Activated naive CD8-positive, alpha-beta T cell treated with anti-CD3 and anti-CD28 coated beads for 36 hours (primary cell): ENCODE measurements around the gene ABTB2. TPM values are rescaled to one million over a fixed set of nuclear protein-coding genes. Genes with fewer than 3 reads are reported as not detected.

Experiments used
- DNase-seq: peaks from one replicate; pipeline ENCODE4 v3.0.0; 2021
- H3K27ac Mint-ChIP-seq: one replicate; pipeline ENCODE4 v1.8.0; 2022; ENCODE audit warnings: mild to moderate bottlenecking, moderate library complexity, mixed read lengths
- H3K27me3 Mint-ChIP-seq: one replicate; pipeline ENCODE4 v1.8.0; 2022; ENCODE audit warnings: mild to moderate bottlenecking, mixed read lengths
- H3K36me3 Mint-ChIP-seq: one replicate; pipeline ENCODE4 v1.8.0; 2021; ENCODE audit warnings: mild to moderate bottlenecking, mixed read lengths
- H3K4me1 Mint-ChIP-seq: one replicate; pipeline ENCODE4 v1.8.0; 2021; ENCODE audit warnings: mixed read lengths
- H3K4me3 Mint-ChIP-seq: one replicate; pipeline ENCODE4 v1.8.0; 2022; ENCODE audit warnings: mild to moderate bottlenecking, moderate library complexity, mixed read lengths
- H3K9me3 Mint-ChIP-seq: one replicate; pipeline ENCODE4 v1.8.0; 2022; ENCODE audit warnings: mixed read lengths
- total RNA-seq, 2 experiments: library from RNA; stranded (reverse); gene quantifications; one replicate each; pipeline ENCODE4 v1.2.3, GENCODE V29; 2021

The ABTB2 gene
- total RNA-seq, 2 experiments from 2014 or later = 1.4 to 1.5 TPM

GRCh38 chr11:34151166-34151565 is 206.6 kb downstream of the ABTB2 start:
- H3K4me3 Mint-ChIP-seq = no peak overlapping the region
- no peaks in the 10 kb centered on the region for H3K27me3 Mint-ChIP-seq
- peaks cover 4% of the 10 kb centered on the region for H3K36me3 Mint-ChIP-seq
- DNase-seq = no peak
- no peaks in the 10 kb centered on the region for H3K9me3 Mint-ChIP-seq
- H3K27ac Mint-ChIP-seq = no peak overlapping the region
- no peaks in the 10 kb centered on the region for H3K4me1 Mint-ChIP-seq

- no peak overlapping the region for H3K27ac Mint-ChIP-seq
- H3K27me3 Mint-ChIP-seq = no peaks in the 10 kb centered on the region
- H3K4me1 Mint-ChIP-seq = no peaks in the 10 kb centered on the region
- DNase-seq = no peak
- H3K9me3 Mint-ChIP-seq = no peaks in the 10 kb centered on the region
- peaks cover 7% of the 10 kb centered on the region for H3K36me3 Mint-ChIP-seq
- H3K4me3 Mint-ChIP-seq = no peak overlapping the region
These were observed 207.2 kb downstream of the ABTB2 start for GRCh38 chr11:34150494-34151151.

GRCh38 chr11:34149786-34150185 is 208.0 kb downstream of the ABTB2 start:
- Mint-ChIP-seq H3K36me3 (peaks cover 7% of the 10 kb centered on the region), H3K9me3 (no peaks in the 10 kb centered on the region), H3K27me3 (no peaks in the 10 kb centered on the region), H3K4me3 (no peak overlapping the region), H3K27ac (no peak overlapping the region), H3K4me1 (no peaks in the 10 kb centered on the region)
- no peak for DNase-seq

- DNase-seq = no peak
- Mint-ChIP-seq H3K36me3 (peaks cover 7% of the 10 kb centered on the region), H3K4me1 (no peaks in the 10 kb centered on the region), H3K9me3 (no peaks in the 10 kb centered on the region), H3K27ac (no peak overlapping the region), H3K27me3 (no peaks in the 10 kb centered on the region), H3K4me3 (no peak overlapping the region)
These were observed 208.5 kb downstream of the ABTB2 start for GRCh38 chr11:34149274-34149673.

- no peak overlapping the region for H3K4me3 Mint-ChIP-seq
- no peak for DNase-seq
- H3K27me3 Mint-ChIP-seq = no peaks in the 10 kb centered on the region
- H3K36me3 Mint-ChIP-seq = peaks cover 7% of the 10 kb centered on the region
- no peaks in the 10 kb centered on the region for H3K4me1 Mint-ChIP-seq
- no peaks in the 10 kb centered on the region for H3K9me3 Mint-ChIP-seq
- H3K27ac Mint-ChIP-seq = no peak overlapping the region
These were observed 209.2 kb downstream of the ABTB2 start for GRCh38 chr11:34148504-34149165.

- Mint-ChIP-seq H3K4me3 (no peak overlapping the region), H3K27ac (no peak overlapping the region), H3K27me3 (no peaks in the 10 kb centered on the region), H3K9me3 (no peaks in the 10 kb centered on the region), H3K36me3 (peaks cover 10% of the 10 kb centered on the region), H3K4me1 (no peaks in the 10 kb centered on the region)
- no peak for DNase-seq
These were observed 210.2 kb downstream of the ABTB2 start for GRCh38 chr11:34147581-34147980.

GRCh38 chr11:34146866-34147265 is 210.9 kb downstream of the ABTB2 start:
- Mint-ChIP-seq H3K4me1 (no peaks in the 10 kb centered on the region), H3K27me3 (no peaks in the 10 kb centered on the region), H3K9me3 (no peaks in the 10 kb centered on the region), H3K36me3 (peaks cover 11% of the 10 kb centered on the region), H3K4me3 (no peak overlapping the region), H3K27ac (no peak overlapping the region)
- no peak for DNase-seq

GRCh38 chr11:34146411-34146810 is 211.4 kb downstream of the ABTB2 start:
- Mint-ChIP-seq H3K36me3 (peaks cover 14% of the 10 kb centered on the region), H3K27me3 (no peaks in the 10 kb centered on the region), H3K4me3 (no peak overlapping the region), H3K4me1 (no peaks in the 10 kb centered on the region), H3K27ac (no peak overlapping the region), H3K9me3 (no peaks in the 10 kb centered on the region)
- no peak for DNase-seq

GRCh38 chr11:34145847-34146381 is 211.9 kb downstream of the ABTB2 start:
- no peak for DNase-seq
- Mint-ChIP-seq H3K9me3 (no peaks in the 10 kb centered on the region), H3K4me3 (no peak overlapping the region), H3K4me1 (no peaks in the 10 kb centered on the region), H3K27me3 (no peaks in the 10 kb centered on the region), H3K27ac (no peak overlapping the region), H3K36me3 (peaks cover 16% of the 10 kb centered on the region)

- H3K4me1 Mint-ChIP-seq = no peaks in the 10 kb centered on the region
- H3K27ac Mint-ChIP-seq = no peak overlapping the region
- no peak for DNase-seq
- peaks cover 16% of the 10 kb centered on the region for H3K36me3 Mint-ChIP-seq
- H3K9me3 Mint-ChIP-seq = no peaks in the 10 kb centered on the region
- H3K4me3 Mint-ChIP-seq = no peak overlapping the region
- no peaks in the 10 kb centered on the region for H3K27me3 Mint-ChIP-seq
These were observed 212.7 kb downstream of the ABTB2 start for GRCh38 chr11:34145073-34145472.

GRCh38 chr11:34143048-34143447 is 214.8 kb downstream of the ABTB2 start:
- Mint-ChIP-seq H3K36me3 (peaks cover 21% of the 10 kb centered on the region), H3K27ac (no peak overlapping the region), H3K4me1 (no peaks in the 10 kb centered on the region)

GRCh38 chr11:34140149-34140548 is 217.7 kb downstream of the ABTB2 start:
- Mint-ChIP-seq H3K27ac (no peak overlapping the region), H3K4me1 (peaks cover 3% of the 10 kb centered on the region), H3K27me3 (no peaks in the 10 kb centered on the region), H3K36me3 (peaks cover 35% of the 10 kb centered on the region), H3K4me3 (no peak overlapping the region), H3K9me3 (no peaks in the 10 kb centered on the region)
- DNase-seq = no peak

More at GRCh38 chr11:34143048-34143447, 214.8 kb downstream of the ABTB2 start:
- no peaks in the 10 kb centered on the region for H3K27me3 Mint-ChIP-seq
- H3K9me3 Mint-ChIP-seq = no peaks in the 10 kb centered on the region
- no peak overlapping the region for H3K4me3 Mint-ChIP-seq
- DNase-seq = no peak

- Mint-ChIP-seq H3K4me1 (peaks cover 6% of the 10 kb centered on the region), H3K9me3 (no peaks in the 10 kb centered on the region), H3K27ac (no peak overlapping the region), H3K4me3 (no peak overlapping the region), H3K36me3 (peaks cover 38% of the 10 kb centered on the region), H3K27me3 (no peaks in the 10 kb centered on the region)
- DNase-seq = no peak
These were observed 218.5 kb downstream of the ABTB2 start for GRCh38 chr11:34139346-34139745.

- H3K27ac Mint-ChIP-seq = no peak overlapping the region
- H3K27me3 Mint-ChIP-seq = no peaks in the 10 kb centered on the region
- no peaks in the 10 kb centered on the region for H3K9me3 Mint-ChIP-seq
- H3K4me3 Mint-ChIP-seq = no peak overlapping the region
- DNase-seq = no peak
- peaks cover 35% of the 10 kb centered on the region for H3K36me3 Mint-ChIP-seq
- peaks cover 6% of the 10 kb centered on the region for H3K4me1 Mint-ChIP-seq
These were observed 221.4 kb downstream of the ABTB2 start for GRCh38 chr11:34136420-34136819.

- Mint-ChIP-seq H3K36me3 (peaks cover 33% of the 10 kb centered on the region), H3K27me3 (no peaks in the 10 kb centered on the region), H3K4me3 (no peak overlapping the region), H3K4me1 (peaks cover 6% of the 10 kb centered on the region), H3K9me3 (no peaks in the 10 kb centered on the region), H3K27ac (no peak overlapping the region)
- DNase-seq = no peak
These were observed 222.4 kb downstream of the ABTB2 start for GRCh38 chr11:34135439-34135838.

- peaks cover 33% of the 10 kb centered on the region for H3K36me3 Mint-ChIP-seq
- H3K4me1 Mint-ChIP-seq = peaks cover 6% of the 10 kb centered on the region
- no peak overlapping the region for H3K4me3 Mint-ChIP-seq
- no peak overlapping the region for H3K27ac Mint-ChIP-seq
- H3K27me3 Mint-ChIP-seq = no peaks in the 10 kb centered on the region
- DNase-seq = no peak
- no peaks in the 10 kb centered on the region for H3K9me3 Mint-ChIP-seq
These were observed 223.0 kb downstream of the ABTB2 start for GRCh38 chr11:34134765-34135164.
